Measurements from ENCODE around the gene NCEH1. TPM values are rescaled to one million over a fixed set of nuclear protein-coding genes. Genes with fewer than 3 reads are reported as not detected.

Gene NCEH1
- total RNA-seq, 1 experiment from 2014 or later: 73.0 TPM

- no peaks in the 10 kb centered on the region for H3K36me3 ChIP-seq (ENCODE audit: control insufficient read depth, insufficient read depth, low read length)
- H3K27ac ChIP-seq (ENCODE audit: low read length): no peak overlapping the region
- TF ChIP-seq SIN3A (IDR thresholded peaks at IDR 0.05; ENCODE audit: borderline replicate concordance, insufficient read depth, low read depth, low read length) (no peak), CTCF (IDR thresholded peaks at IDR 0.05) (no peak), POLR2AphosphoS5 (IDR thresholded peaks at IDR 0.05; ENCODE audit: low read depth, low read length) (no peak), REST (IDR thresholded peaks at IDR 0.05; ENCODE audit: insufficient read depth in 1 of 2, low read depth in 2 of 2, low read length in 1 of 2) (no peak), TCF7L2 (IDR thresholded peaks at IDR 0.05; ENCODE audit: low read depth, low read length) (no peak)
- no peaks in the 10 kb centered on the region for H3K9me3 ChIP-seq (ENCODE audit: control insufficient read depth, insufficient read depth, low read depth, low read length)
- CTCF ChIA-PET: no interaction called here
- DNase-seq (ENCODE audit: low read depth, low spot score): no peak
- peaks cover 18% of the 10 kb centered on the region for H3K4me1 ChIP-seq (ENCODE audit: control insufficient read depth, insufficient read depth, low read length)
- POLR2A ChIA-PET: no interaction called here
- no TSS peak for BruUV-seq (replicated peaks)
- ATAC-seq: no peak
- in situ Hi-C loops (cut with HindIII; ENCODE audit: low pct_unique_long_range_greater_than_20kb, low sequenced_read_pairs): no loop called here
- no peaks in the 10 kb centered on the region for H3K27me3 ChIP-seq (ENCODE audit: control insufficient read depth, insufficient read depth, low read length)
- intact Hi-C loops (cut with micrococcal nuclease; ENCODE audit: unreplicated experiment): no loop called here
- no peak overlapping the region for H3K4me3 ChIP-seq (ENCODE audit: low read depth in 2 of 2, low read length in 2 of 2)
Observed at GRCh38 chr3:172699031-172699430, 11.8 kb downstream of the NCEH1 start.

GRCh38 chr3:172698631-172699030 lies 12.2 kb downstream of the NCEH1 start:
- ATAC-seq (no peak), DNase-seq (ENCODE audit: low read depth, low spot score) (no peak)
- intact Hi-C loops (cut with micrococcal nuclease; ENCODE audit: unreplicated experiment): no loop called here
- H3K4me3 ChIP-seq (ENCODE audit: low read depth in 2 of 2, low read length in 2 of 2): no peak overlapping the region
- peaks cover 18% of the 10 kb centered on the region for H3K4me1 ChIP-seq (ENCODE audit: control insufficient read depth, insufficient read depth, low read length)
- CTCF ChIA-PET: no interaction called here
- H3K9me3 ChIP-seq (ENCODE audit: control insufficient read depth, insufficient read depth, low read depth, low read length): no peaks in the 10 kb centered on the region
- TF ChIP-seq POLR2AphosphoS5 (IDR thresholded peaks at IDR 0.05; ENCODE audit: low read depth, low read length) (no peak), TCF7L2 (IDR thresholded peaks at IDR 0.05; ENCODE audit: low read depth, low read length) (no peak), CTCF (IDR thresholded peaks at IDR 0.05) (no peak), REST (IDR thresholded peaks at IDR 0.05; ENCODE audit: insufficient read depth in 1 of 2, low read depth in 2 of 2, low read length in 1 of 2) (no peak), SIN3A (IDR thresholded peaks at IDR 0.05; ENCODE audit: borderline replicate concordance, insufficient read depth, low read depth, low read length) (no peak)
- H3K36me3 ChIP-seq (ENCODE audit: control insufficient read depth, insufficient read depth, low read length): no peaks in the 10 kb centered on the region
- H3K27ac ChIP-seq (ENCODE audit: low read length): no peak overlapping the region
- in situ Hi-C loops (cut with HindIII; ENCODE audit: low pct_unique_long_range_greater_than_20kb, low sequenced_read_pairs): no loop called here
- BruUV-seq (replicated peaks): no TSS peak
- no peaks in the 10 kb centered on the region for H3K27me3 ChIP-seq (ENCODE audit: control insufficient read depth, insufficient read depth, low read length)
- POLR2A ChIA-PET: no interaction called here
